SK-N-SH treated with all-trans-retinoic acid at 6 μM for 48 hours (cell line): ENCODE measurements around the gene PYGM.

ENCODE experiments used
- ATAC-seq: fragments of 200-7000 bp; cut with Tn5 transposase; 3 replicates; pipeline ENCODE4 v1.9.1; 2020; ENCODE audit warnings: mild to moderate bottlenecking, moderate library complexity
- ARNTL ChIP-seq: fragments of 450-650 bp; formaldehyde crosslinking; IDR thresholded peaks from 2 replicates; pipeline ENCODE4 v1.5.0; 2020; ENCODE audit warnings: low read depth, mild to moderate bottlenecking, moderate library complexity, borderline replicate concordance
- BACH2 ChIP-seq: fragments of 250-450 bp; sonication (Bioruptor Pico); IDR thresholded peaks from 2 replicates; pipeline ENCODE4 v1.9.0; 2021; ENCODE audit warnings: mild to moderate bottlenecking, borderline replicate concordance
- CSDC2 ChIP-seq: fragments of 250-450 bp; sonication (Bioruptor Pico); IDR thresholded peaks from 2 replicates; pipeline ENCODE4 v1.5.0; 2020; ENCODE audit warnings: mild to moderate bottlenecking, moderate library complexity
- ESRRG ChIP-seq: fragments of 250-450 bp; sonication (Bioruptor Pico); IDR thresholded peaks from 2 replicates; pipeline ENCODE4 v1.6.1; 2021; ENCODE audit warnings: mild to moderate bottlenecking
- GLIS3 ChIP-seq: fragments of 250-450 bp; sonication (Bioruptor Pico); IDR thresholded peaks from 2 replicates; pipeline ENCODE4 v1.5.0; 2020; ENCODE audit warnings: mild to moderate bottlenecking, moderate library complexity
- ISL1 ChIP-seq: fragments of 250-450 bp; sonication (Bioruptor Pico); IDR thresholded peaks from 2 replicates; pipeline ENCODE4 v2.1.2; 2022; ENCODE audit warnings: mild to moderate bottlenecking, moderate library complexity
- PPARA ChIP-seq: fragments of 250-450 bp; sonication (Bioruptor Pico); IDR thresholded peaks from 2 replicates; pipeline ENCODE4 v1.5.0; 2020; ENCODE audit warnings: mild to moderate bottlenecking, borderline replicate concordance
- RARB ChIP-seq: fragments of 250-450 bp; sonication (Bioruptor Pico); IDR thresholded peaks from 2 replicates; pipeline ENCODE4 v1.8.0; 2021; ENCODE audit warnings: mild to moderate bottlenecking, moderate library complexity
- SNAI2 ChIP-seq: fragments of 250-450 bp; sonication (Bioruptor Pico); IDR thresholded peaks from 2 replicates; pipeline ENCODE4 v1.5.0; 2020; ENCODE audit warnings: mild to moderate bottlenecking, moderate library complexity
- TCF4 ChIP-seq: fragments of 250-450 bp; sonication (Bioruptor Pico); IDR thresholded peaks from 2 replicates; pipeline ENCODE4 v1.8.0; 2021; ENCODE audit warnings: mild to moderate bottlenecking, moderate library complexity, borderline replicate concordance
- TOX ChIP-seq: fragments of 250-450 bp; sonication (Bioruptor Pico); IDR thresholded peaks from 2 replicates; pipeline ENCODE4 v1.8.0; 2021; ENCODE audit warnings: mild to moderate bottlenecking, moderate library complexity, borderline replicate concordance
- ZC3H10 ChIP-seq: fragments of 250-450 bp; sonication (Bioruptor Pico); IDR thresholded peaks from 2 replicates; pipeline ENCODE4 v1.5.1; 2021; ENCODE audit warnings: mild to moderate bottlenecking, moderate library complexity
- ZFP3 ChIP-seq: fragments of 250-450 bp; sonication (Bioruptor Pico); IDR thresholded peaks from 2 replicates; pipeline ENCODE4 v1.5.0; 2020; ENCODE audit warnings: mild to moderate bottlenecking, moderate library complexity
- ZFP30 ChIP-seq: fragments of 450-650 bp; formaldehyde crosslinking; IDR thresholded peaks from 2 replicates; pipeline ENCODE4 v1.5.0; 2022; ENCODE audit warnings: mild to moderate bottlenecking, moderate library complexity
- ZNF565 ChIP-seq: fragments of 450-650 bp; formaldehyde crosslinking; conservative IDR thresholded peaks from 2 replicates; pipeline ENCODE4 v1.5.0; 2020; ENCODE audit warnings: low read depth, mild to moderate bottlenecking, moderate library complexity
- ZNF70 ChIP-seq: fragments of 450-650 bp; formaldehyde crosslinking; IDR thresholded peaks from 2 replicates; pipeline ENCODE4 v1.5.0; 2020; ENCODE audit warnings: mild to moderate bottlenecking, moderate library complexity
- ZNF8 ChIP-seq: fragments of 450-650 bp; formaldehyde crosslinking; IDR thresholded peaks from 2 replicates; pipeline ENCODE4 v1.5.0; 2020; ENCODE audit warnings: mild to moderate bottlenecking, moderate library complexity
- TF ChIP-seq, protein P1 (sequence below): fragments of 250-450 bp; sonication (Bioruptor Pico); IDR thresholded peaks from 2 replicates; pipeline ENCODE4 v1.8.0; 2021; ENCODE audit warnings: low read depth, mild to moderate bottlenecking, moderate library complexity, borderline replicate concordance
- TF ChIP-seq, protein P2 (sequence below): fragments of 250-450 bp; sonication (Bioruptor Pico); IDR thresholded peaks from 2 replicates; pipeline ENCODE4 v1.5.0; 2020; ENCODE audit warnings: mild to moderate bottlenecking, moderate library complexity
- TF ChIP-seq, protein P3 (sequence below): fragments of 250-450 bp; sonication (Bioruptor Pico); IDR thresholded peaks from 2 replicates; pipeline ENCODE4 v1.8.0; 2020; ENCODE audit warnings: mild to moderate bottlenecking, moderate library complexity, borderline replicate concordance
- TF ChIP-seq, protein P4 (sequence below): fragments of 250-450 bp; sonication (Bioruptor Pico); IDR thresholded peaks from 2 replicates; pipeline ENCODE4 v1.5.1; 2021; ENCODE audit warnings: mild to moderate bottlenecking, moderate library complexity

The PYGM gene

DNA sequence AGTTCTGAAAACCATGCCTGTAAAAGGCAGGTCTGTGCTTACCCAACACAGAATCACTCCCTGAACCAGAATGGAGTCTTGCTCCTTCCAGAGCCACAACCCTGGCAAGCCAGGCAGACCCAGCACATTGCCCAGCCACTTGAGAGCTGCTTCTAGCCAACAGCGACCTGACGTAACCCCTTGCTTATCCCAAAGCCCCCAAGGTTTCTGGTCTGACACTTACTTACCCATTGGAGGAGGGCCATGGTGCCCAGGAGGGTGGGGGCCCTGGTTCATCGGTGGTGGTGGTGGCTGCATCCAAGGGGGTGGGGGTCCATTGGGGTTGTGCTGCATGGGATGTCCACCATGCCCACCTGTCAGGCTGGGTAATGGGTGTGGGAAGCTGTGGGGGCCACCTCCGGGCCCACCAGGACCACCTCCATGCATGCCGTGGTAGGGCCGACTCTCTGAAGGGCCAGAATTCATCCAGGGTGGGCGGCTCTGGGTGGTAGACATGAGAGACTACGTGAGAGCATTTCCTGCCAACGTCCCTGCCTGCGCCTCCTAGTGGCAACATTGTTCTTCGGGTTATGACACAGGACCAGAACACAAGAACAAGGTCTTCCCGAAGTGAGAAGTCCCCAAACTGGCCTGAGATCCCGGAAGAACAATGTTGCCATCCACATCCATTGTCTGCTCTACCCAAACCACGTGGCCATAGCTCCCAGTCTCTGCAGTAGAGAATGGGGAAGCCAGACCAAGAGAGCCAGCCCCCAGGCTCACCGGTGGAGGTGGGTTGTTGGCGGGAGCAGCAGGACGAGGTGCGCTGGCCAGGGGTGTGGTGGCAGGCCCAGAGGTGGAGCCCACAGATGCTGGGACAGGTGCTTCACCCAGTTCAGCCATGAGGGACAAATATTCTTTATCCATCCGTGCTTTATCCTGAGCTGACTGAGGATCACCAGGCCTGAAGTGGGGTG lies 7.8 kb upstream of the PYGM start:
- ATAC-seq: peak; percentile 63
- TF ChIP-seq ZNF8 (CRISPR knock-in tag): no peak
- TF ChIP-seq, protein P1, sequence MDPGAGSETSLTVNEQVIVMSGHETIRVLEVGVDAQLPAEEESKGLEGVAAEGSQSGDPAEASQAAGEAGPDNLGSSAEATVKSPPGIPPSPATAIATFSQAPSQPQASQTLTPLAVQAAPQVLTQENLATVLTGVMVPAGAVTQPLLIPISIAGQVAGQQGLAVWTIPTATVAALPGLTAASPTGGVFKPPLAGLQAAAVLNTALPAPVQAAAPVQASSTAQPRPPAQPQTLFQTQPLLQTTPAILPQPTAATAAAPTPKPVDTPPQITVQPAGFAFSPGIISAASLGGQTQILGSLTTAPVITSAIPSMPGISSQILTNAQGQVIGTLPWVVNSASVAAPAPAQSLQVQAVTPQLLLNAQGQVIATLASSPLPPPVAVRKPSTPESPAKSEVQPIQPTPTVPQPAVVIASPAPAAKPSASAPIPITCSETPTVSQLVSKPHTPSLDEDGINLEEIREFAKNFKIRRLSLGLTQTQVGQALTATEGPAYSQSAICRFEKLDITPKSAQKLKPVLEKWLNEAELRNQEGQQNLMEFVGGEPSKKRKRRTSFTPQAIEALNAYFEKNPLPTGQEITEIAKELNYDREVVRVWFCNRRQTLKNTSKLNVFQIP (CRISPR knock-in tag): no peak
- no peak for TF ChIP-seq TCF4 (CRISPR knock-in tag)
- TF ChIP-seq RARB (CRISPR knock-in tag): no peak; the same call in 1 of the 2 replicates
- no peak for TF ChIP-seq ZNF70 (CRISPR knock-in tag)
- no peak for TF ChIP-seq TOX (CRISPR knock-in tag)
- no peak for TF ChIP-seq ZNF565
- TF ChIP-seq PPARA (CRISPR knock-in tag): no peak
- no peak for TF ChIP-seq ZC3H10 (CRISPR knock-in tag)
- TF ChIP-seq ZFP30 (CRISPR knock-in tag): no peak
- TF ChIP-seq GLIS3 (CRISPR knock-in tag): no peak
- TF ChIP-seq ARNTL: no peak
- no peak for TF ChIP-seq SNAI2 (CRISPR knock-in tag)
- TF ChIP-seq, protein P2, sequence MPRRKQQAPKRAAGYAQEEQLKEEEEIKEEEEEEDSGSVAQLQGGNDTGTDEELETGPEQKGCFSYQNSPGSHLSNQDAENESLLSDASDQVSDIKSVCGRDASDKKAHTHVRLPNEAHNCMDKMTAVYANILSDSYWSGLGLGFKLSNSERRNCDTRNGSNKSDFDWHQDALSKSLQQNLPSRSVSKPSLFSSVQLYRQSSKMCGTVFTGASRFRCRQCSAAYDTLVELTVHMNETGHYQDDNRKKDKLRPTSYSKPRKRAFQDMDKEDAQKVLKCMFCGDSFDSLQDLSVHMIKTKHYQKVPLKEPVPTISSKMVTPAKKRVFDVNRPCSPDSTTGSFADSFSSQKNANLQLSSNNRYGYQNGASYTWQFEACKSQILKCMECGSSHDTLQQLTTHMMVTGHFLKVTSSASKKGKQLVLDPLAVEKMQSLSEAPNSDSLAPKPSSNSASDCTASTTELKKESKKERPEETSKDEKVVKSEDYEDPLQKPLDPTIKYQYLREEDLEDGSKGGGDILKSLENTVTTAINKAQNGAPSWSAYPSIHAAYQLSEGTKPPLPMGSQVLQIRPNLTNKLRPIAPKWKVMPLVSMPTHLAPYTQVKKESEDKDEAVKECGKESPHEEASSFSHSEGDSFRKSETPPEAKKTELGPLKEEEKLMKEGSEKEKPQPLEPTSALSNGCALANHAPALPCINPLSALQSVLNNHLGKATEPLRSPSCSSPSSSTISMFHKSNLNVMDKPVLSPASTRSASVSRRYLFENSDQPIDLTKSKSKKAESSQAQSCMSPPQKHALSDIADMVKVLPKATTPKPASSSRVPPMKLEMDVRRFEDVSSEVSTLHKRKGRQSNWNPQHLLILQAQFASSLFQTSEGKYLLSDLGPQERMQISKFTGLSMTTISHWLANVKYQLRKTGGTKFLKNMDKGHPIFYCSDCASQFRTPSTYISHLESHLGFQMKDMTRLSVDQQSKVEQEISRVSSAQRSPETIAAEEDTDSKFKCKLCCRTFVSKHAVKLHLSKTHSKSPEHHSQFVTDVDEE (CRISPR knock-in tag): no peak
- TF ChIP-seq ISL1 (CRISPR knock-in tag): no peak
- TF ChIP-seq, protein P3, sequence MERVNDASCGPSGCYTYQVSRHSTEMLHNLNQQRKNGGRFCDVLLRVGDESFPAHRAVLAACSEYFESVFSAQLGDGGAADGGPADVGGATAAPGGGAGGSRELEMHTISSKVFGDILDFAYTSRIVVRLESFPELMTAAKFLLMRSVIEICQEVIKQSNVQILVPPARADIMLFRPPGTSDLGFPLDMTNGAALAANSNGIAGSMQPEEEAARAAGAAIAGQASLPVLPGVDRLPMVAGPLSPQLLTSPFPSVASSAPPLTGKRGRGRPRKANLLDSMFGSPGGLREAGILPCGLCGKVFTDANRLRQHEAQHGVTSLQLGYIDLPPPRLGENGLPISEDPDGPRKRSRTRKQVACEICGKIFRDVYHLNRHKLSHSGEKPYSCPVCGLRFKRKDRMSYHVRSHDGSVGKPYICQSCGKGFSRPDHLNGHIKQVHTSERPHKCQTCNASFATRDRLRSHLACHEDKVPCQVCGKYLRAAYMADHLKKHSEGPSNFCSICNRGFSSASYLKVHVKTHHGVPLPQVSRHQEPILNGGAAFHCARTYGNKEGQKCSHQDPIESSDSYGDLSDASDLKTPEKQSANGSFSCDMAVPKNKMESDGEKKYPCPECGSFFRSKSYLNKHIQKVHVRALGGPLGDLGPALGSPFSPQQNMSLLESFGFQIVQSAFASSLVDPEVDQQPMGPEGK (CRISPR knock-in tag): no peak
- TF ChIP-seq ESRRG (CRISPR knock-in tag): no peak
- TF ChIP-seq CSDC2 (CRISPR knock-in tag): no peak
- TF ChIP-seq BACH2 (CRISPR knock-in tag): no peak

DNA sequence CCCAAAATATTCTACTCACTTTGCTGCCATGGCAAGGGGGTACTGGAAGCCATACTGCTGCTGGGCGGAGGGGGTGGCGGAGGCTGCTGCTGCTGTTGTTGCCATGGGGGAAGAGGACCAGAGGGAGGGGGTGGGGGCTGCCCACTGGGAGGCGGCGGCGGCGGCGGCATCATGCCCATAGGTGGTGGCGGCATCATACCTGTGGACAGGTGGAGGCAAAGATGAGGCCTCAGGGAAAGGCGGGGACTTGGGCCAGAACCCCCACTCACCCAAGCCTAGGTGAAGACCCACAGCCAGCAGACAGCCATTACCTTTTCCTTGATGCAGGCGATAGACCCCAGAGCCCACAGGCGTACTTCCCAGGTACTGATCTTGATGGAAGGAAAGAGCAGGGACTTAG lies 7.1 kb upstream of the PYGM start:
- TF ChIP-seq ZNF8 (CRISPR knock-in tag): no peak
- no peak for TF ChIP-seq PPARA (CRISPR knock-in tag)
- TF ChIP-seq ZFP3: no peak
- TF ChIP-seq, protein P4, sequence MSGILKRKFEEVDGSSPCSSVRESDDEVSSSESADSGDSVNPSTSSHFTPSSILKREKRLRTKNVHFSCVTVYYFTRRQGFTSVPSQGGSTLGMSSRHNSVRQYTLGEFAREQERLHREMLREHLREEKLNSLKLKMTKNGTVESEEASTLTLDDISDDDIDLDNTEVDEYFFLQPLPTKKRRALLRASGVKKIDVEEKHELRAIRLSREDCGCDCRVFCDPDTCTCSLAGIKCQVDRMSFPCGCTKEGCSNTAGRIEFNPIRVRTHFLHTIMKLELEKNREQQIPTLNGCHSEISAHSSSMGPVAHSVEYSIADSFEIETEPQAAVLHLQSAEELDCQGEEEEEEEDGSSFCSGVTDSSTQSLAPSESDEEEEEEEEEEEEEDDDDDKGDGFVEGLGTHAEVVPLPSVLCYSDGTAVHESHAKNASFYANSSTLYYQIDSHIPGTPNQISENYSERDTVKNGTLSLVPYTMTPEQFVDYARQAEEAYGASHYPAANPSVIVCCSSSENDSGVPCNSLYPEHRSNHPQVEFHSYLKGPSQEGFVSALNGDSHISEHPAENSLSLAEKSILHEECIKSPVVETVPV: no peak
- TF ChIP-seq ESRRG (CRISPR knock-in tag): no peak
- no peak for ATAC-seq

DNA sequence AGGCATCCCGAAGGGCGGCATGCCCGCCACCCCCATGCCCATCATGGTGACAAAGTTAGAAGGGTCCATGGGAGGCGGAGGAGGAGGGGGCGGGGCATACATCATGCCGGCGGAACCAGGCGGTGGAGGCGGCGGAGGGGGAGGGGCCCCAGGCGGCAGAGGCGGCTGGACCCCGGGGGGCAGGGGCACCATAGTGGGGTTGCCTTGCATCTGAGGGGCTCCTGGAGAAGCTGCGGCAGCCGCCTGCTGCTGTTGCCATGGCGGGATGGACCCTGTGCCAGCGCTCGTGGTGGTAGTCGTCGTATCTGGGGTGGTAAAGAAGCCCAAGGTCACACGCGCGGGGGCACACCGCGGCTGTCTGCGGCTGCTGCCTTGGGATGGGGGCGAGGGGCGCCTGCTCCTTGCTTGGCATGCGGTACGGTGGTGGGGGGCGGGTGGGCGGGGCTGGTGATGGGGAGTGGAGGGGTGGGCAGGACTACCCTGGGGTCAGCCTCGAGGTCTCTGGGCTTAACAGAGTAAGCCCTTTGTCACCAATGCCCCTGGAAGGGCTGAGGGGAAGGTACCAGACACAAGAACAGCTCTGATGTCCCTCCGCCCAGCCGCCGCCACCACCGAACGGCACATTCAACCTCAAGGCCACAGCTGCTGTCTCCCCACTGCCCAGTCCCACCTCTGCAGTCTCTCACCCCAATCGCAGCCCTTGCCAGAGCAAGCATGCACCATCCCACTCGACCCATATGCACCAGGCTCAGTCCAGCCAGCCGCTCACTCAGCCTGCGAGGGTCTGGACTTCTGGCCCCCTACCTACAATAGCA lies 6.3 kb upstream of the PYGM start:
- TF ChIP-seq, protein P2 (CRISPR knock-in tag): no peak
- TF ChIP-seq ZFP30 (CRISPR knock-in tag): no peak
- TF ChIP-seq GLIS3 (CRISPR knock-in tag): no peak
- TF ChIP-seq RARB (CRISPR knock-in tag): no peak
- no peak for TF ChIP-seq ZFP3
- ATAC-seq: no peak
